Stimulated activated CD8-positive, alpha-beta memory T cell treated with anti-CD3 and anti-CD28 coated beads, Interleukin-4, amount 100 ng/mL, for 1 hour (primary cell): ENCODE results near the gene TUBA4A.
"Not testable (repeated sequence)": the region's sequence is repeated elsewhere in the genome, so short reads cannot be mapped to it uniquely, and the experiment has no call there.

Source experiments
- DNase-seq, 2 donors: peaks; one replicate each; pipeline ENCODE4 v3.0.0-alpha.2; 2020; ENCODE audit warnings: low read depth in 2 of 2, low spot score in 1 of 2

Gene TUBA4A

DNA sequence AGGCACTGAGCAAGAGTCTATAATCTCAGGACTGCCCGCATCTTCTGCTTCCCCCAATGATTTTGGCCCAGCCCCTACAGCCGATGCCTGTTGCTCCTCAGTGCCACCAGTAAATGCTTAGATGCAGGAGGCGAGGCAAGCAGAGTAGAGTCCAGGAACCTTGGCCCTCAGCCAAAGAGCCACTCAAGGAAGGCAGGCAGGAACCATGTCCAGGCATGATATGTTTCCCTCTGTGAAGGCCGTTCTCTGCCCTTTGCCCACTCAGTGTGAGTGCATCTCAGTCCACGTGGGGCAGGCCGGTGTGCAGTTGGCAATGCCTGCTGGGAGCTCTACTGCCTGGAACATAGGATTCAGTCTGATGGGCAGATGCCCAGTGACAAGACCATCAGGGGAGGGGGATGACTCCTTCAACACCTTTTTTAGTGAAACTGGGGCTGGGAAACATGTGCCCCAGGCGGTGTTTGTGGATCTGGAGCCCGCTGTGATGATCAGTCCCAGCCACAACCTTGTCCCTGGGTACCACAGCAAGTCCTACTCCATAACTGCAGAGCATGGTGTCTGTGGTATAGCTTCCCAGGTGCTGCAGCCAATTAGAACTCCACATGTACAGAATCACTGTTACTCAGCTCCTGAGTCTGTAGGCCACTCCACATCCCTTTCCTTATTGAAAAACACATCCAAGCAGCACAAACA lies 15.8 kb upstream of the TUBA4A start:
- DNase-seq = no peak

GRCh38 chr2:219268294-219268693 lies 14.6 kb upstream of the TUBA4A start:
- no peak for DNase-seq

GRCh38 chr2:219266886-219267285 lies 13.2 kb upstream of the TUBA4A start:
- no peak for DNase-seq

GRCh38 chr2:219266232-219266631 lies 12.5 kb upstream of the TUBA4A start:
- no peak for DNase-seq

GRCh38 chr2:219261024-219261855 lies 7.5 kb upstream of the TUBA4A start:
- DNase-seq = no peak

GRCh38 chr2:219258942-219259341 lies 5.2 kb upstream of the TUBA4A start:
- DNase-seq = not testable (repeated sequence)

DNA sequence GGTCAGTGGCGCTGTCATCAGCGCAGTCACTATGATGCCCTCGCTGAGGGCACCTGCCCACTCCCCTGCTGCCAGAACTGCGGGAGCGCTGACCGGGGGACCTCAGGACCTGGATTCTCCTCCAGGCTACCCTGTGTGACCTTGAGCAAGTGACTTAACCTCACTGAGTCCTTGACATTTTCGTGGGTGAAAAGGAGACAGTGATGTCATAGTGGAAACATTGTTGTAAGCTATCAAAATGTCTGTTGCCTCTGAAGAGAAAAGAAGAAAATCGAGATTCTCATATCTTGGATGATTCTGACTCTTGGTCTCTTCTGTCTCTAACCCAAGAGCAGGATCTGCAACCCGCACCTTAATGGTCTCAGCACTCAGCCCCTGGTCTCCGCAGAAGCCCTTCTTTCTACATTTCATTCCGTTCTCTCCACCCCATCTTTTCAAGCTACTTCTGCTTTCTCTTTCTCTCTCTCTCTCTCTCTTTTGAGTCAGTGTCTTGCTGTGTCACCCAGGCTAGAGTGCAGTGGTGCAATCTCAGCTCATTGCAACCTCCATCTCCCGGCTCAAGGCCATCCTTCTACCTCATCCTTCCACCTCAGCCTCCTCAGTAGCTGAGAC lies 978 bp upstream of the TUBA4A start:
- no peak for DNase-seq

- peak in 1 of 2 donors; percentile 12 for DNase-seq
Measured at GRCh38 chr2:219252900-219253752, 592 bp downstream of the TUBA4A start, which contains the start of gene TUBA4B. TSS of gene TUBA4B (plus strand) at chr2:219253243. CDS start at chr2:219253408, 165 bp downstream.

GRCh38 chr2:219252570-219252899 lies 1.2 kb downstream of the TUBA4A start:
- DNase-seq = no peak

- no peak for DNase-seq
Measured at GRCh38 chr2:219252084-219252483, 1.6 kb downstream of the TUBA4A start.

DNA sequence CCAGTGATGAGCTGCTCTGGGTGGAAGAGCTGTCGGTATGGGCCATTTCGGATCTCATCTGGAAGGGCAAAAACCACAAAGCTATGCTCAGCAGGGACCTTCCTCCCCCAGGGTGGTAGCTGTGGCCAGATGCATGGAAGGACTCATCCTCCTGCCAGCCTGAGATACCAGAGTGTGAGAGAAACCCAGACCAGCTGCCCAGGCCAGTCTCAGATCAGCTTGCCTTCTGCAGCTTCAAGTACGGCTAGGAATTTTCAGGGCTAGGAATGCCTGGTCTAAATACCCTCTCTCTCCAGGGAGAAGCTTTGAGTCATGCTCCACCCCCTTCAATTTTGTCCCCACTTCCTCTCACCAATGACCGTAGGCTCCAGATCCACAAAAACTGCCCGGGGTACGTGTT lies 2.1 kb downstream of the TUBA4A start:
- no peak for DNase-seq

GRCh38 chr2:219250049-219250781 lies 3.5 kb downstream of the TUBA4A start:
- no peak for DNase-seq

- DNase-seq = peak in 1 of 2 donors; percentile 31
Measured at GRCh38 chr2:219249203-219249980, 4.3 kb downstream of the TUBA4A start.

DNA sequence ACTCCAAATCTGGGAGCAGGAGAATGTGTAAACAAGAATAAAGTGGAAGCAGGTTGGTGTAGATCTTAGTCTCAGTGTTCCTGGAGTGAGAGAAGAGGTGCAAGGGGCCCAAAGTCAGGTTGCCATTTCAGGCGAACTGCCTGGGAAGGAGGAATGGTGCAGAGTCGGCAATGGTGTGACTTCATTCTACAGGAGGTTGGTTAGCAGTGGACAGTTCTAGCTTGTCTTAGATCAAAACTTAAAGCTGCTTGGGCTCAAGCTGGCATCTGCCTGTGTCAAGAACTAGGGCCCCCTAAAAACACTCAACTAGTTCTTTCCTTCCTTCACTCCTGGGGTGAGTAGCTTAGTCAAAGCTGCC lies 4.9 kb downstream of the TUBA4A start:
- no peak for DNase-seq

DNA sequence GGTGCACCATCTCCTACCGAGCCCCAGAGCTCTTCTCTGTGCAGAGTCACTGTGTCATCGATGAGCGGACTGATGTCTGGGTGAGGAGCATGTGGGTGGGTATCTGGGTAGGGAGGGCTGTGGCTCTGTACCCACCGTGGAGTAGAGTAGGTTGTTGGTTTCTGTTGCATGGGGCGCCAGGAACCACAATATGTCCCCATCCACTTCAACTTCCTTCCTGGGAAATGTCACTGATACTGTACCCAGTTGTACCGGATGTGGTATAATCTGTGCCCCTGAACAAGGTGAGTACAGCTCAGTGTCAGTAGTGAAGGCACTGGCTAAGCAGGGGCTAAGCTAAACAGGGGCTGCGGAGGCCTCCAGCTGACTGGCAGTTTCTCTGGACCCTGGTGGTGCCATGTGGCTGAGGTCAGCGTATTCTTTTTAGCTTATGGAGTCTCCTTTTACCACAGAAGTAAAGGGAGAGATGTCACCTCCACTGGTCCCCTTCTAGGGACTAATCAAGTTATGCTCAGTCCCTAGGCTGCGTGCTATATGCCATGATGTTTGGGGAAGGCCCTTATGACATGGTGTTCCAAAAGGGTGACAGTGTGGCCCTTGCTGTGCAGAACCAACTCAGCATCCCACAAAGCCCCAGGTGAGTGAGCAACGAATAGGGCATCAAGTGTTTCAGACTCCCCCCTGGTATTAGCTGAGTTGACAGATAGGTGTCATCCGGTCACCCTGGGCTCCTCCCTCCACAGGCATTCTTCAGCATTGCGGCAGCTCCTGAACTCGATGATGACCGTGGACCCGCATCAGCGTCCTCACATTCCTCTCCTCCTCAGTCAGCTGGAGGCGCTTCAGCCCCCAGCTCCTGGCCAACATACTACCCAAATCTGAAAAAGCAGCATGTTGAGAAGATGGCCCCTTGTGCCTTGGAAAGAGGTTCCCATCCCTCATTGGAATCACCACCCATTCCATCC lies 5.8 kb downstream of the TUBA4A start:
- peak in 1 of 2 donors; percentile 35 for DNase-seq

DNA sequence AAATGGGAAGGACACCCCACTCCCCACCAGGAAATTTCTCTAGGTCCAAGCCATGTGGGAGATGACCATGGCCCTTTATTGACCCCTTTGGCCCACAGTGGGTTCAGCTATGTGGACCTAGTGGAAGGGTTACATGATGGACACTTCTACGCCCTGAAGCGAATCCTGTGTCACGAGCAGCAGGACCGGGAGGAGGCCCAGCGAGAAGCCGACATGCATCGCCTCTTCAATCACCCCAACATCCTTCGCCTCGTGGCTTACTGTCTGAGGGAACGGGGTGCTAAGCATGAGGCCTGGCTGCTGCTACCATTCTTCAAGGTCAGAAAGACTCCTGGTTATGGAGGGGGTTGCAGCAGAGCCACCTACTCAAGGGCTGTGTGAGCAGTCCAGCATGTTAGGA lies 7.2 kb downstream of the TUBA4A start:
- DNase-seq = no peak

DNA sequence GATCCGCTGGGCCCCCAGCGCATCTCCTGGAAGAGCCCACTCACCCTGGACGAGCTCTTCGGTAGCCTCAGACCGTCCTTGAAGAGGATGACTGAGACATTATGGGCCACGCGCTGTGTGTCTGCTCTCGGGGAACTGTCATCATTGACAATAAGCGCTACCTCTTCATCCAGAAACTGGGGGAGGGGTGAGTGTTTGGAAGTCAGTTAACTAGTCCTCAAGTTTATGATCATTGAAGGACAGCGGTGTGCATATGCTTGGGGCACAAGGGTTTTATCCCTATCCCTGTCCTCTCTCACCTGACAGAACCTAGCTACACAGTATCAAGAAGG lies 7.9 kb downstream of the TUBA4A start:
- no peak for DNase-seq

- DNase-seq = peak; percentile 77 to 84
Measured at GRCh38 chr2:219245148-219245898, 8.4 kb downstream of the TUBA4A start, which contains the start of the genes GLB1L and STK16. TSS of gene GLB1L (minus strand) at chr2:219245444. CDS start at chr2:219243573, 1,871 bp downstream. TSS of gene STK16 (plus strand) at chr2:219245479. CDS start at chr2:219246000, 521 bp downstream.
